OCI-LY7 (cell line): ENCODE data around the gene KAT6B. TPM values are rescaled to one million over a fixed set of nuclear protein-coding genes. Genes with fewer than 3 reads are reported as not detected.

Source experiments
- BruUV-seq: library from RNA; stranded (reverse); fragments of 400-500 nt; replicated peaks from 2 replicates; lab custom pipeline; 2021; lab: Mats Ljungman, UMichigan
- CTCF ChIA-PET: fragments of 300-600 bp; sonication (Branson Sonifier 250); formaldehyde crosslinking; loops from one replicate; lab custom pipeline; 2022; ENCODE audit warnings: antibody characterized with exemption; ENCODE audit not compliant: unreplicated experiment; lab: Charles Lee
- POLR2A ChIA-PET: fragments of 300-600 bp; sonication (Branson Sonifier 250); formaldehyde crosslinking; loops from one replicate; lab custom pipeline; 2022; ENCODE audit warnings: antibody characterized with exemption; lab: Charles Lee
- DNase-seq: peaks from one replicate; pipeline ENCODE4 v3.0.0-alpha.2; 2015; ENCODE audit warnings: low spot score
- H2AFZ ChIP-seq: fragments of 200-600 bp; sonication (generic), shearing (Covaris generic); 2 replicates; pipeline ENCODE4 v1.6.1; 2014; ENCODE audit warnings: mild to moderate bottlenecking, antibody characterized with exemption, low read length, moderate library complexity
- H3K27ac ChIP-seq: fragments of 200-600 bp; sonication (generic); 2 replicates; pipeline ENCODE4 v1.5.1; 2014; ENCODE audit warnings: mixed run types, low read depth, mild to moderate bottlenecking, moderate library complexity, low read length, inconsistent platforms; ENCODE audit not compliant: poor library complexity, severe bottlenecking
- H3K36me3 ChIP-seq: fragments of 200-600 bp; sonication (generic); 2 replicates; pipeline ENCODE4 v1.6.1; 2014; ENCODE audit warnings: mild to moderate bottlenecking, antibody characterized with exemption, low read length, moderate library complexity, mixed read lengths; ENCODE audit not compliant: insufficient read depth
- H3K4me1 ChIP-seq: fragments of 200-600 bp; sonication (generic); 2 replicates; pipeline ENCODE4 v1.5.1; 2014; ENCODE audit warnings: mild to moderate bottlenecking, low read length; ENCODE audit not compliant: insufficient read depth, poor library complexity, severe bottlenecking
- H3K4me2 ChIP-seq: fragments of 200-600 bp; sonication (generic); 2 replicates; pipeline ENCODE4 v1.6.1; 2014; ENCODE audit warnings: mild to moderate bottlenecking, low read length
- H3K4me3 ChIP-seq: fragments of 200-600 bp; sonication (generic); 2 replicates; pipeline ENCODE4 v1.5.1; 2014; ENCODE audit warnings: mild to moderate bottlenecking, low read depth, low read length; ENCODE audit not compliant: poor library complexity, severe bottlenecking
- H3K79me2 ChIP-seq: fragments of 200-600 bp; sonication (generic); 2 replicates; pipeline ENCODE4 v1.6.1; 2016; ENCODE audit warnings: low read depth, mild to moderate bottlenecking, low read length, moderate library complexity, mixed read lengths; ENCODE audit not compliant: insufficient read depth
- H3K9me2 ChIP-seq: fragments of 200-600 bp; sonication (generic); 2 replicates; pipeline ENCODE4 v1.6.1; 2016; ENCODE audit warnings: mild to moderate bottlenecking, low read length, mixed read lengths; ENCODE audit not compliant: insufficient read depth
- H3K9me3 ChIP-seq: fragments of 200-600 bp; sonication (generic); 2 replicates; pipeline ENCODE4 v1.6.1; 2014; ENCODE audit warnings: mild to moderate bottlenecking, mixed run types, low read length, mixed read lengths
- H4K20me1 ChIP-seq: fragments of 200-600 bp; sonication (generic); 2 replicates; pipeline ENCODE4 v1.6.1; 2014; ENCODE audit warnings: mild to moderate bottlenecking, antibody characterized with exemption, low read length, moderate library complexity, mixed read lengths; ENCODE audit not compliant: insufficient read depth
- EZH2phosphoT487 ChIP-seq: fragments of 200-600 bp; sonication (generic); IDR thresholded peaks from 2 replicates; pipeline ENCODE4 v1.6.1; 2018; ENCODE audit warnings: low read depth, borderline replicate concordance, mild to moderate bottlenecking, mixed run types, antibody characterized with exemption, low read length, moderate library complexity, mixed read lengths
- intact Hi-C: fragments of 100-400 bp; cut with micrococcal nuclease; formaldehyde crosslinking; loops from one replicate; pipeline ENCODE4 v1.10.0; 2022; ENCODE audit not compliant: unreplicated experiment
- total RNA-seq, 2 experiments: library from RNA; depleted of rRNA in 1 of 2; stranded (reverse); fragments of >200 nt in 1 of 2; shearing (Covaris generic) in 1 of 2; gene quantifications; 2 replicates each; pipeline ENCODE4 v1.2.3, GENCODE V29; 2014 to 2022
- TF ChIP-seq, protein P1 (sequence below): fragments of 200-600 bp; sonication (generic); conservative IDR thresholded peaks from 2 replicates; pipeline ENCODE4 v1.5.1; 2014; ENCODE audit warnings: mild to moderate bottlenecking, antibody characterized with exemption, low read length, moderate library complexity, mixed read lengths

The KAT6B gene
- total RNA-seq, 2 experiments from 2014 or later = 20.8 to 40.8 TPM

DNA sequence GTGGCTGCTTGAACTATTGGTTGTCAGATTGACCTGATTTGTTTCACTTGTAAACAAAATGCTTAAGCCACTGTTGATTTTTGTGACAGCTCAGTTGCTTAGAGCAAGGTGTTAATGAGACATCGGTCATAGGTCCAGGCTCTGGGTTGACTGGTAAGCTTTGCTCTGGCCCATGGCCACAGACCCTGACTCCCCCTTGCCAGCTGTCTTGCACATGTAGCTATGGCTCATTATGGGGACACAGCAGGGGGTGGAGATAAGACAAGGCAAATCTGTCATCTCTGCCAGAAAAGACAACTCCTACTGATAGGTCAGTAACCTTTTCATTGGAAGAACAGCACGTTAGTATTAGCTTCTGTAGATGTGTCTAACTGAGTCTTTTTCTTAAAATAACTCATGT, 95.3 kb downstream of the KAT6B start:
- no TSS peak for BruUV-seq
- CTCF ChIA-PET = no interaction called here
- H3K79me2 ChIP-seq = no peaks in the 10 kb centered on the region
- H3K4me2 ChIP-seq = no peak overlapping the region
- no peak overlapping the region for H3K27ac ChIP-seq
- no peak overlapping the region for H2AFZ ChIP-seq
- POLR2A ChIA-PET = interaction anchor here (1.1 to 1.5 kb wide), 3 partner anchors 9 to 26 kb away, joined by 3 to 9 read pairs (median 3); no protein-coding TSS in a partner anchor
- H3K9me3 ChIP-seq = peaks cover 12% of the 10 kb centered on the region; the same call in 1 of the 2 replicates
- no peaks in the 10 kb centered on the region for H4K20me1 ChIP-seq
- intact Hi-C loops = no loop called here
- H3K4me3 ChIP-seq = no peak overlapping the region
- peaks cover 9% of the 10 kb centered on the region; the same call in 1 of the 2 replicates for H3K36me3 ChIP-seq
- DNase-seq = no peak
- 0 out of 2 replicates have a peak, but pooled peaks cover 2% of the 10 kb centered on the region for H3K9me2 ChIP-seq
- no peaks in the 10 kb centered on the region for H3K4me1 ChIP-seq
- TF ChIP-seq, protein P1, sequence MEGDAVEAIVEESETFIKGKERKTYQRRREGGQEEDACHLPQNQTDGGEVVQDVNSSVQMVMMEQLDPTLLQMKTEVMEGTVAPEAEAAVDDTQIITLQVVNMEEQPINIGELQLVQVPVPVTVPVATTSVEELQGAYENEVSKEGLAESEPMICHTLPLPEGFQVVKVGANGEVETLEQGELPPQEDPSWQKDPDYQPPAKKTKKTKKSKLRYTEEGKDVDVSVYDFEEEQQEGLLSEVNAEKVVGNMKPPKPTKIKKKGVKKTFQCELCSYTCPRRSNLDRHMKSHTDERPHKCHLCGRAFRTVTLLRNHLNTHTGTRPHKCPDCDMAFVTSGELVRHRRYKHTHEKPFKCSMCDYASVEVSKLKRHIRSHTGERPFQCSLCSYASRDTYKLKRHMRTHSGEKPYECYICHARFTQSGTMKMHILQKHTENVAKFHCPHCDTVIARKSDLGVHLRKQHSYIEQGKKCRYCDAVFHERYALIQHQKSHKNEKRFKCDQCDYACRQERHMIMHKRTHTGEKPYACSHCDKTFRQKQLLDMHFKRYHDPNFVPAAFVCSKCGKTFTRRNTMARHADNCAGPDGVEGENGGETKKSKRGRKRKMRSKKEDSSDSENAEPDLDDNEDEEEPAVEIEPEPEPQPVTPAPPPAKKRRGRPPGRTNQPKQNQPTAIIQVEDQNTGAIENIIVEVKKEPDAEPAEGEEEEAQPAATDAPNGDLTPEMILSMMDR = no peak
- no peak for TF ChIP-seq EZH2phosphoT487

DNA sequence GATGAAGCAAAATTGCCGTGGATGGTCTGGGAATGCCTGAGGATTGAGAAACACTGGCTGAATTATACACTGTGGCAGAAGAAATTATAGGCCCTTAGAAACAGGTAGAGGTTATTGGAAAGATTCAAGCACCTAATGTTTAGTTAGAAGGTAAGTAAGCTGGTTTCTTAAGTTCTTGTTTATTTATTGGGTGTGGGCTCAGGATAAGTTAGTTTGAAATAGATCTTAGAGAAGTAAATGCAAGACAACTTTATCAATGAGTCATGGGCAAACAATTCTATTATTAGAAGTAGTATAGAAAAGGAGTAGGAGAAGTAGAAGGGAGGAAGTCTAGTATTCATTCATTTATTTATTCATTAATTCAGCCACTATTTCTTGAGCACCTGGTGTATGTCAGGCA, 96.5 kb downstream of the KAT6B start:
- H3K4me2 ChIP-seq = no peak overlapping the region
- DNase-seq = no peak
- peaks cover 12% of the 10 kb centered on the region; the same call in 1 of the 2 replicates for H3K9me3 ChIP-seq
- H3K36me3 ChIP-seq = peaks cover 9% of the 10 kb centered on the region; the same call in 1 of the 2 replicates
- ChIA-PET POLR2A (no interaction called here), CTCF (no interaction called here)
- H3K9me2 ChIP-seq = 0 out of 2 replicates have a peak, but pooled peaks cover 2% of the 10 kb centered on the region
- BruUV-seq = no TSS peak
- no peaks in the 10 kb centered on the region for H3K4me1 ChIP-seq
- H3K4me3 ChIP-seq = no peak overlapping the region
- H2AFZ ChIP-seq = no peak overlapping the region
- H3K27ac ChIP-seq = no peak overlapping the region
- TF ChIP-seq, protein P1 = no peak
- TF ChIP-seq EZH2phosphoT487 = no peak
- intact Hi-C loops = no loop called here
- no peaks in the 10 kb centered on the region for H3K79me2 ChIP-seq
- H4K20me1 ChIP-seq = no peaks in the 10 kb centered on the region

DNA sequence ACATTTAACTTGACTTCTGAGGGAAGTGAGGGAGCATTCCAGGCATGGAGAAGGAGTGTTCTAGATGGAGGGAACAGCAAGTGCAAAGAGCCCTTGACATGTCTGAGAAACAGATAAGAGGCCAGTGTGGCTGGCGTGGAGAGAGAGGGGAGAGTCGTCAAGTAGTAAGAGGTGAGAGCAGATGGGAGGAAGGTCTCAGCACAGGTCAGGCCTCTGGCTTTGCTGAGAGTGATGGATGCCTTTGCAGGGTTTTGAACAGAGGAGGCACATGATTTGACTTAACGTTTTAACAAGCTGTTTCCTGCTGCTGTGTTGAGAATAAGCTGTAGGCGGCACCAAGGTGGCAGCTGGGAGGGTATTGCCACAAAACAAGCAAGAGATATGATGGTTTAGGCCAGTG, 97.2 kb downstream of the KAT6B start:
- ChIA-PET CTCF (no interaction called here), POLR2A (no interaction called here)
- no peaks in the 10 kb centered on the region for H3K4me1 ChIP-seq
- H3K9me2 ChIP-seq = 0 out of 2 replicates have a peak, but pooled peaks cover 2% of the 10 kb centered on the region
- TF ChIP-seq, protein P1 = no peak
- TF ChIP-seq EZH2phosphoT487 = no peak
- H3K4me3 ChIP-seq = no peak overlapping the region
- H3K4me2 ChIP-seq = no peak overlapping the region
- intact Hi-C loops = no loop called here
- no peaks in the 10 kb centered on the region for H3K79me2 ChIP-seq
- H3K9me3 ChIP-seq = peaks cover 12% of the 10 kb centered on the region; the same call in 1 of the 2 replicates
- no peaks in the 10 kb centered on the region for H4K20me1 ChIP-seq
- BruUV-seq = no TSS peak
- peaks cover 9% of the 10 kb centered on the region; the same call in 1 of the 2 replicates for H3K36me3 ChIP-seq
- peak; percentile 5 for DNase-seq
- H2AFZ ChIP-seq = no peak overlapping the region
- no peak overlapping the region for H3K27ac ChIP-seq
